ENCODE measurements around the gene CACNA2D3. TPM values are rescaled to one million over a fixed set of nuclear protein-coding genes. Genes with fewer than 3 reads are reported as not detected.

The CACNA2D3 gene
- total RNA-seq, 1 experiment from 2014 or later, result 0.59 TPM

DNA sequence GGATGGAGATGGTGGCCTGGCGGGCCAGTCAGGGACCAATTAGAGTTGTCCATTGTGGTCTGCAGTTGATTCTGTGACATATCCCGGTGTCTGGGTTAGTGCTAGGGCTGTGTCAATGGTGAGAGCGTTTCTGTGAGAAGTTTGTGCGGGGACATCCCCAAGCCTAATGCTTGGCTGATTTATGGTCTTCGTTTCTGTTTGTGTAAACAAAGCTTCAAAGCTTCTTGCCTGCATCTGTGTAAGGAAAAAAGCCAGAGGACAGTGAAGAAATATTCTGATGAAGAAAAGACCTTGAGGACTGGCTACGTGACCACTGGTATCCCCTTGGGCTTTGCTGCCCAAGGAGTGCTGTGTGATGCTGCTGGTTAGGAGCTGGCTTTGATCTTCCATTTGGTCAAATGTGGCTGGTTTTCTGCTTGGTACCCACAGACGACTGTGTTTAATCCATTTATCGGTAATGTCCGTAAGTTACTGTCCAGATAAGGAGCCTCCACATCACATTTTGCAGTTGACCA lies 880.1 kb downstream of the CACNA2D3 start:
- H3K36me3 ChIP-seq (ENCODE audit: low read depth), result no peaks in the 10 kb centered on the region
- peaks cover 4% of the 10 kb centered on the region; the same call in 1 of the 2 replicates for H3K4me1 ChIP-seq (replicated peaks; ENCODE audit: insufficient read depth)
- no peaks in the 10 kb centered on the region for H4K20me1 ChIP-seq (ENCODE audit: insufficient read depth)
- H3K27ac ChIP-seq, result no peak overlapping the region
- H3K4me2 ChIP-seq, result no peak overlapping the region
- DNase-seq, result no peak
- H3F3A ChIP-seq (ENCODE audit: insufficient read depth, low read depth), result 0 out of 2 replicates have a peak, but pooled peaks cover 4% of the 10 kb centered on the region
- no peaks in the 10 kb centered on the region for H3K79me2 ChIP-seq (ENCODE audit: low read depth)
- H2AFZ ChIP-seq, result no peak overlapping the region
- ChIA-PET CTCF (no interaction called here), POLR2A (ENCODE audit: unreplicated experiment) (no interaction called here)
- TF ChIP-seq EZH2 (IDR thresholded peaks at IDR 0.05; ENCODE audit: low read depth), result no peak
- TF ChIP-seq, protein P1, sequence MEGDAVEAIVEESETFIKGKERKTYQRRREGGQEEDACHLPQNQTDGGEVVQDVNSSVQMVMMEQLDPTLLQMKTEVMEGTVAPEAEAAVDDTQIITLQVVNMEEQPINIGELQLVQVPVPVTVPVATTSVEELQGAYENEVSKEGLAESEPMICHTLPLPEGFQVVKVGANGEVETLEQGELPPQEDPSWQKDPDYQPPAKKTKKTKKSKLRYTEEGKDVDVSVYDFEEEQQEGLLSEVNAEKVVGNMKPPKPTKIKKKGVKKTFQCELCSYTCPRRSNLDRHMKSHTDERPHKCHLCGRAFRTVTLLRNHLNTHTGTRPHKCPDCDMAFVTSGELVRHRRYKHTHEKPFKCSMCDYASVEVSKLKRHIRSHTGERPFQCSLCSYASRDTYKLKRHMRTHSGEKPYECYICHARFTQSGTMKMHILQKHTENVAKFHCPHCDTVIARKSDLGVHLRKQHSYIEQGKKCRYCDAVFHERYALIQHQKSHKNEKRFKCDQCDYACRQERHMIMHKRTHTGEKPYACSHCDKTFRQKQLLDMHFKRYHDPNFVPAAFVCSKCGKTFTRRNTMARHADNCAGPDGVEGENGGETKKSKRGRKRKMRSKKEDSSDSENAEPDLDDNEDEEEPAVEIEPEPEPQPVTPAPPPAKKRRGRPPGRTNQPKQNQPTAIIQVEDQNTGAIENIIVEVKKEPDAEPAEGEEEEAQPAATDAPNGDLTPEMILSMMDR (conservative IDR thresholded peaks at IDR 0.05), result no peak
- H3K9me2 ChIP-seq (ENCODE audit: insufficient read depth), result no peaks in the 10 kb centered on the region
- BruUV-seq (replicated peaks), result no TSS peak
- no peaks in the 10 kb centered on the region for H3K9me3 ChIP-seq (ENCODE audit: insufficient read depth, low read depth)
- no peak overlapping the region for H3K4me3 ChIP-seq
- intact Hi-C loops (cut with micrococcal nuclease; ENCODE audit: unreplicated experiment), result no loop called here
- no peaks in the 10 kb centered on the region for H3K27me3 ChIP-seq (ENCODE audit: insufficient read depth, low read depth)

DNA sequence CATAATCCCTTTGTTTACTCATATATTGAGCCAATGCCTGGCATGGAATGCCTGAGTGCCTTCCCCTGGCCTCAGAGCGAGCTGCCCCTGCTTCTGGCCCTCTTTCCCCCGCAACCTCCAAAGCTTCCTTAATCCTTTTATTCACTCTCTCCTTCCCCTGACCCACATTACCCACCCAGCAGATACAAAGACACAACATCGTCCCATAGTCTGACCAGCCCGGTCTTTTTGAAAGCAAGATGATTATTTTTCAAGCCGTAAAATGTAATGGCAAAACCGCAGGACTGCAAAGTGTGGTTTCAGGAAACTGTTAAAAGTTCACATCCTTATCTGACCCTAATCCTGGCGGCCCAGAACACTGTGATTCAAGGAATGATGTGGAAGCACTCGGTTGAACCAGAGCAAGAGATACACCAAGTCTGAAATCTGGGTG lies 883.9 kb downstream of the CACNA2D3 start:
- Histone ChIP-seq H3K27me3 (ENCODE audit: insufficient read depth, low read depth) (no peaks in the 10 kb centered on the region), H3K9me3 (ENCODE audit: insufficient read depth, low read depth) (no peaks in the 10 kb centered on the region), H3K79me2 (ENCODE audit: low read depth) (no peaks in the 10 kb centered on the region), H2AFZ (no peak overlapping the region), H3K9me2 (ENCODE audit: insufficient read depth) (no peaks in the 10 kb centered on the region), H3K4me1 (replicated peaks; ENCODE audit: insufficient read depth) (no peaks in the 10 kb centered on the region), H3K27ac (no peak overlapping the region), H3K36me3 (ENCODE audit: low read depth) (no peaks in the 10 kb centered on the region), H3K4me2 (no peak overlapping the region), H4K20me1 (ENCODE audit: insufficient read depth) (no peaks in the 10 kb centered on the region), H3K4me3 (no peak overlapping the region), H3F3A (ENCODE audit: insufficient read depth, low read depth) (0 out of 2 replicates have a peak, but pooled peaks cover under 1% of the 10 kb centered on the region)
- intact Hi-C loops (cut with micrococcal nuclease; ENCODE audit: unreplicated experiment), result no loop called here
- CTCF ChIA-PET, result no interaction called here
- BruUV-seq (replicated peaks), result no TSS peak
- TF ChIP-seq, protein P1 (conservative IDR thresholded peaks at IDR 0.05), result no peak
- TF ChIP-seq EZH2 (IDR thresholded peaks at IDR 0.05; ENCODE audit: low read depth), result no peak
- POLR2A ChIA-PET (ENCODE audit: unreplicated experiment), result no interaction called here
- DNase-seq, result no peak

GRCh38 chr3:55007971-55008370 lies 885.6 kb downstream of the CACNA2D3 start:
- no peaks in the 10 kb centered on the region for H3K9me2 ChIP-seq (ENCODE audit: insufficient read depth)
- no peaks in the 10 kb centered on the region for H3K79me2 ChIP-seq (ENCODE audit: low read depth)
- no peaks in the 10 kb centered on the region for H4K20me1 ChIP-seq (ENCODE audit: insufficient read depth)
- H3K4me3 ChIP-seq, result no peak overlapping the region
- no peaks in the 10 kb centered on the region for H3F3A ChIP-seq (ENCODE audit: insufficient read depth, low read depth)
- no peak overlapping the region for H3K4me2 ChIP-seq
- H2AFZ ChIP-seq, result no peak overlapping the region
- no peaks in the 10 kb centered on the region for H3K9me3 ChIP-seq (ENCODE audit: insufficient read depth, low read depth)
- H3K4me1 ChIP-seq (replicated peaks; ENCODE audit: insufficient read depth), result no peaks in the 10 kb centered on the region
- H3K27me3 ChIP-seq (ENCODE audit: insufficient read depth, low read depth), result no peaks in the 10 kb centered on the region
- H3K27ac ChIP-seq, result no peak overlapping the region
- no peak for DNase-seq
- CTCF ChIA-PET, result no interaction called here
- no peaks in the 10 kb centered on the region for H3K36me3 ChIP-seq (ENCODE audit: low read depth)
- POLR2A ChIA-PET (ENCODE audit: unreplicated experiment), result no interaction called here
- intact Hi-C loops (cut with micrococcal nuclease; ENCODE audit: unreplicated experiment), result no loop called here
- no TSS peak for BruUV-seq (replicated peaks)
- TF ChIP-seq, protein P1 (conservative IDR thresholded peaks at IDR 0.05), result no peak
- TF ChIP-seq EZH2 (IDR thresholded peaks at IDR 0.05; ENCODE audit: low read depth), result no peak

Measured in PC-9 (cell line).